Measurements from ENCODE around the gene TOR4A.

- no peak for TF ChIP-seq EP300 (IDR thresholded peaks at IDR 0.05)
- no peak for TF ChIP-seq CTCF (IDR thresholded peaks at IDR 0.05)
- no peak for TF ChIP-seq SMC3 (IDR thresholded peaks at IDR 0.05)
- TF ChIP-seq RFX5 (IDR thresholded peaks at IDR 0.05) = no peak
- no peak for TF ChIP-seq RNF2 (IDR thresholded peaks at IDR 0.05; ENCODE audit: borderline replicate concordance, low read depth)
- no peak for TF ChIP-seq ZSCAN20 (CRISPR knock-in tag; IDR thresholded peaks at IDR 0.05)
- TF ChIP-seq ZNF302 (CRISPR knock-in tag; IDR thresholded peaks at IDR 0.05) = no peak
- no peak for TF ChIP-seq POLR2A (IDR thresholded peaks at IDR 0.05; ENCODE audit: low read length)
- TF ChIP-seq MAX (IDR thresholded peaks at IDR 0.05) = no peak
- no peak for TF ChIP-seq ELK1 (IDR thresholded peaks at IDR 0.05; ENCODE audit: low read depth, low read length)
- no peak for TF ChIP-seq RCOR1 (IDR thresholded peaks at IDR 0.05; ENCODE audit: low read depth, low read length)
- no peak for TF ChIP-seq HDAC2 (IDR thresholded peaks at IDR 0.05)
Observed at GRCh38 chr9:137271696-137272076, 5.8 kb upstream of the TOR4A start.
